Fibroblast of peridontal ligament (primary cell): ENCODE measurements around the gene LRIT2.
A peak's percentile ranks its signal among the peaks of the same experiment; 100 is the strongest.
"Not testable (repeated sequence)": the region's sequence is repeated elsewhere in the genome, so short reads cannot be mapped to it uniquely, and the experiment has no call there.

Source experiments
- DNase-seq: peaks from one replicate; pipeline ENCODE4 v3.0.0-alpha.2; 2010; ENCODE audit errors: extremely low read depth

Gene LRIT2

DNA sequence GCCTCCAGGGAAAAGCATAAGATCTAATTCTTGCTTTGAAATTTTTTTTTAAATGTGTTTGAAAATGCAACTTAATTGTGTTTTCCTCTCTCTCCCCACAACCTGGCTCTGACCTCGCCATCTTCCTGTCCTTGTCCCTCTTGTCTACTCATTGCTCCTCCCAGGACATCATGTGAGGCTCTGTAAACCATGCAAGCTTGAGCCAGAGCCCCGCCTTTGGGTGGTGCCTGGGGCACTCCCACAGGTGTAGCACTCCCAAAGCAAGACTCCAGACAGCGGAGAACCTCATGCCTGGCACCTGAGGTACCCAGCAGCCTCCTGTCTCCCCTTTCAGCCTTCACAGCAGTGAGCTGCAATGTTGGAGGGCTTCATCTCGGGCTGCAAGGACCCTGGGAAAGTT, 40.8 kb downstream of the LRIT2 start:
- no peak for DNase-seq

GRCh38 chr10:84181631-84182030, 43.7 kb downstream of the LRIT2 start:
- DNase-seq: no peak

GRCh38 chr10:84180386-84180785, 45.0 kb downstream of the LRIT2 start:
- not testable (repeated sequence) for DNase-seq

DNA sequence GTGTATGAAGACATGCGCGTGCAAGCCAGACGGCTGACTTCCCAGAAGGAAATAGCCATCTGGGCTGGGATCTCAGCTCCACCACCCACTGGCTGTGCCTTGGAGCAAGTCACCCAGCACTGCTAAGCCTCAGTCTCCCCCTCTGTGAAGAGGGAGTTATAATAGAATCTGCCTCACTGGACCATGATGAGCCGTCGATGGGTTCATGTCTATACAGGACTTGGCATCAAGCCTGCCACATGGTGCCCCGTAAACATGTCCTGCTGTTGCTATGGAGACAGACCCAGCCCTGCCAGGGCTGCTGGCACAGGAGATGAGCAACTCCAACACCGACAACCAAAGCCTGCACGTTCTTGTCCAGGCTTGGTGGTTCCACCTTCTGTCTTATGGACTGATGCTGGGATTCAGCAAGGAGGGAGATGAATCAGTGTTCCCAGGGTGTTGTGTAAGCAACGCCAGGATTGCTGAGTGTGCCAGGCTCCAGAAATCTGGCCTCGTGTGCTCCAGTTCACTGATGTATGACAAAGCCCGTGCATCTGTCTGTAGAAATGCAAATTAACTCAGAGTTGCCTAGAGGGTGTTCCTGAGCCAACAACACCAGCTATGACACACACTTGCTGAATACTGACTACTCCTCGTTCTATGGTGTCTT, 46.2 kb downstream of the LRIT2 start:
- DNase-seq: peak; percentile 37

DNA sequence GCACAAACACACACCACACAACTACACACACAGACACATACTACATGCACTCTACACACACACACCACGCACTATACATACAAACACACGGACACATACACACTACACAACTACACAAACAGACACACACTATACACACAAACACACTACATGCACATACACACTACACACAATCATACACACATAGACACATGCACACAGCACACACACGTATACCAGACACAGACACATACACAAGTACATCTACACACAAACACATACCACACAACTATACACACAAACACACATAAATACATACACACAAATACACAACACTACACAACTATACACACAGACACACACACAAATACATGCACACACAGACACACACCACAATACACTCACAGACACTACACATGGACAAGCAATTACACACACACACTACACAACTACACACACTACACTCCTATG, 47.2 kb downstream of the LRIT2 start:
- no peak for DNase-seq

GRCh38 chr10:84177541-84178141, 47.7 kb downstream of the LRIT2 start:
- no peak for DNase-seq

DNA sequence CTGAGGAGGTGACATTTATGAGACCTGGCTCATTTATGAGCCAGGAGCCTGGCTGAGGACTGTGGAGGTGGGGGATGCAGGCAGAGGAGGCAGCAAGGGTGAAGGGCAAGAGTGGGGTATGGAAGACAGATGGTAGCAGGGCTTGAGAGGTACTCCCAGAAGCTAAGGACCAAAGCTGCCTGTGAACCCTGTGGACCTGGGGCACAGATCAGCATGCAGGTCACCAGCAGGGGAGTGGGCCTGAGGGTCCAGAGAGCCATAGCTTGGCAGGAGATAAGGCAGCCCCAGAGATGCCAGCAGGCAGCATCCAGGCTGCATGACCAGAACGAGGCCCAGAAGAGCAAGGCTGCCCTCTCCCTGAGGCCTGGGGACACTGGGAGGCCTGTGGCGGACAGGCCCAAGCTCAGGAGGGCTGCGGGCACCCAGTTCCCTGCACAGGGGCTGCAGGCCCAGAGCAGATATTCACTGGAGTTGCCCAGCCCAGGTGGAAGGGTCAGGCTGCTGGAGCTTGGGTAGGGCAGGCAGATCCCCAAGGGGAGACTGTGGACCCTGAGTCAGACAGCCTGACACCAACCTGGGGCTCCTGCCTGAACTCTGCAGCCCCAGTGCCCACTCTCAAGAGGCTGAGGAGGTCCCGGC, 48.4 kb downstream of the LRIT2 start:
- DNase-seq: no peak

DNA sequence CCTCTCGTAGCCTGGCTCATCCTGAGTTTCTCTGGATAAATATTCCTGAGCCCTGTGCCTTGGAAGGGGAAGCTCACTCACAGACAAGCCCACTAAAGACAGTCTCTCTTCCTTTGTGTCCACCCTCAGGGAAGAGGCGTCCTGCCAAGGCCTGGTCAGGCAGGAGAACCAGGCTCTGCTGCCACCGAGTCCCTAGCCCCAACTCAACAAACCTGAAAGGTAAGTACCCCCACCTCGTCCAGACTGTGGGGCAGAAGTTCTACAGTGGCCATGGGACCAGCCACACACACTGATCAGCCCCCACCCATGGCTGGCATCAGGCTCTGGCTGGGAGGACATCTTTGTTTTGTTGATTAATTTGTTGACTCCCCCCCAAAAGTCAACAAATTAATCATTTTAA, 49.0 kb downstream of the LRIT2 start:
- DNase-seq: no peak

DNA sequence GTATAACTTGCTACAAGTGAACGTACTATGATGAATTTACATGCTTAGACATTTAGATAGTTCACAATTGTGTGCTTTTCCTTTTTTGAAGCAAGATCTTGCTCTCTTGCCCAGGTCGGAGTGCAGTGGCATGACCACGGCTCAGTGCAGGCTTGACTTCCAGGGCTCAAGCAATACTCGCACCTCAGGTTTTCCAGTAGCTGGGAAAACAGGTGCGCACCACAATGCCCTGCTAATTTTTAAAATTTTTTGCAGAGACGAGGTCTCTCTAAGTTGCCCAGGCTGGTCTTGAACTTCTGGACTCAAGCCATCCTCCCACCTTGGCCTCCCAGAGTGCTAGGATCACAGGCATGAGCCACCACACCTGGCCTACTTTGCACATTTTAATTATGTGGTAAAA, 49.9 kb downstream of the LRIT2 start:
- no peak for DNase-seq

GRCh38 chr10:84173501-84173929, 51.8 kb downstream of the LRIT2 start, which contains the start of gene GPR15LG:
GPR15LG (plus strand) TSS chr10:84173801; CDS start chr10:84173852, 51 bp downstream.
- no peak for DNase-seq

DNA sequence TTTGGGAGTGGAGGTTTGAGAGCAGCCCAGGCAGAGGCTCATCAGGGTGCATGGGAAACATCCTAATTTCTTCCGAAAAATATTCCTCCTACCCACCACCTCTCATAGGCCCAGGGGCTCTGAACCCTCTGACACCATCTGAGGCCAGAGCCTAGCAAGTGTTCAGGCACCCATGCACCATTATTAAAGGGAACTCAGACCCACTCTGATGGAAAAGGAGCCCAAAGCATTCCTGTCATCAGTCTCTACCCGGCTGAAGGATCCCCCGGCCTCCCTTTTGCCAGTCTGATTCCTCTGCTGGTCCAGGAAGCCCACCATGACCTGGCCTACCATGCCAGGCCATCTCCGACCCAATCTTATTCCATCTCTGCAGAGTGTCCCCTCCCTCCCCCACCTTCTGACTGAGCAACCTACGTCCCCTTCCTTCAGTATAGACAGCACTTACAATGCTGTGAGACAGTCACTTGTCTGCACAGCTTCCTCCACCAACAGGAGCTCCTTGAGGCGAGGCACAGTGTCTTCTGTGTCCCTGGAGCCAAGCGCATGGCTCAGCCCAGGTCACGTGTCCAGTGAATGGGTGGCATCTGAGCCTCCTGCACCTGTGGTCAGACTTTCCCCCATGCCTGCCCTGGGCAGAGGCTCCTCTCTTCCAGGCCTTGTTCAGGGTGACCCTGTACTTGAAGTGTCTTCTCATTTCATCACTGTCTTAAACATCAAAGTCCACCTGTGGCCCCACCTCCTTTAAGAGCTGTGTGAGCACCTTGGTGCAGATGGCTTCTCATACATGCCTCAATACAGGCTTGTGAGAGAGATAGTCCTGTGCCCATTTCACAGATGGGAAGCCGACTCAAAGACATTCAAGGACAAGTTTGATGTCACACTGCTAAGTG, 52.6 kb downstream of the LRIT2 start:
- no peak for DNase-seq

- not testable (repeated sequence) for DNase-seq
Observed at GRCh38 chr10:84171700-84172466, 53.5 kb downstream of the LRIT2 start.

- not testable (repeated sequence) for DNase-seq
Observed at GRCh38 chr10:84171237-84171636, 54.1 kb downstream of the LRIT2 start.
